ENCODE data around the gene TMOD1. TPM values are rescaled to one million over a fixed set of nuclear protein-coding genes. Genes with fewer than 3 reads are reported as not detected.

TMOD1 gene
- polyA plus RNA-seq, 1 of the 3 experiments (the other 2 are of a cell fraction) = 0.54 TPM

DNA sequence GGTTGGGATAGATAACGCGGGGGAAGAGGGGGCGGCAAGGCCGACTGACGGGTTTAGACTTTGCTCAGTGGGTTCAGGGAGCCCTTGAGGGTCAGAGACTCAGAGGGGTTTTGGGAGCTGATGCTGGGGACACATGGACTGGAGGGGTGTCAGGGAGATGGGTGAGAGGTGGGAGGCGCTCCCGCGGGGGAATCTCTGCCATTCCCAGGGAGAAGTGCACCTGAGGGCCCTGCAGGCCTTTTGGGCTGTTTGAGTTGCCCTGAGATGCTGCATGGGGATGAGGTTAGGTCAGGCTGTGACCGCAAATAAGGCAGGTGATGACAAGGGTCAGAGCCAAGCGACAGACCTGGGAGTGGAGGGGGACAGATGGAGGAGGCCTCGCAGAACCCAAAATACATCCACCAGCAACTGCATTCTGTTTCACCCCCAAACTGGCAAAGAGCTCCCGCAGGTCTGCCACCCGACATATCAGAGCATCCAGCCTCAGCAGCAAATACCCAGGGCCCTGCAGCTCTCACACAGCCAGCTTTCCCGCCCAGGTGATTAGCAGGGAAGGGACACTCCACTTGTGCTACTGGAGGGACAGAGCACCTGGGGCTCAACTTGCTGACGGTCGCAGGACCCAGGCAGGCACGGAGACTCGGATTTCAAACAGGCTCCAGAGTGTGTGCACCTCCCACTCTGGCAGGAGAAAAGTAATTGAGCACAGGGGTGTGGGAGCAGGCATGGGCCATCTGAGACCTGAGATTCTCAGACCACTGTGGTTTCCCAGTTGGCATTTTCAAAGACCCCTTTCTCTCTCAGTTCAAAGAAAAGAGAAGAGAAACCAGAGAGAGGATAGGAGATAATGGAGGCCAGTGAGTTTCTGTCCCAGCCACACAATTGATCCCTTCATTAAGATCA is 26.4 kb downstream of the TMOD1 start:
- H3K4me1 ChIP-seq (ENCODE audit: control insufficient read depth in 1 of 2, insufficient read depth in 2 of 2, low read depth in 1 of 2, low read length in 1 of 2) = peaks cover 0 to 9% of the 10 kb centered on the region in 2 experiments; a peak in 1 of 4 replicates
- no peak overlapping the region for H3K4me3 ChIP-seq (ENCODE audit: low read depth in 2 of 2, low read length in 1 of 2)
- H3K4me2 ChIP-seq = no peak overlapping the region
- H3K79me2 ChIP-seq (ENCODE audit: insufficient read depth) = no peaks in the 10 kb centered on the region
- no peaks in the 10 kb centered on the region for H3K9me2 ChIP-seq
- no peak for DNase-seq
- H3K27ac ChIP-seq (ENCODE audit: low read depth in 2 of 2, low read length in 1 of 2) = peak overlapping the region in 1 of 2 experiments; percentile 25; a peak in 1 of 4 replicates
- TF ChIP-seq EP300 (IDR thresholded peaks at IDR 0.05; ENCODE audit: borderline replicate concordance in 1 of 2, low read depth in 1 of 2, low read length in 1 of 2) (no peak), MEF2A (IDR thresholded peaks at IDR 0.05; ENCODE audit: borderline replicate concordance, low read depth) (no peak), CHD2 (IDR thresholded peaks at IDR 0.05; ENCODE audit: low read length, partially characterized antibody) (no peak), YY1 (IDR thresholded peaks at IDR 0.05; ENCODE audit: low read depth) (no peak), TCF12 (IDR thresholded peaks at IDR 0.05) (no peak), RXRA (IDR thresholded peaks at IDR 0.05; ENCODE audit: borderline replicate concordance, low read depth) (no peak), RFX5 (IDR thresholded peaks at IDR 0.05; ENCODE audit: low read length) (no peak), EZH2phosphoT487 (IDR thresholded peaks at IDR 0.05; ENCODE audit: borderline replicate concordance, low read depth) (no peak), USF1 (IDR thresholded peaks at IDR 0.05; ENCODE audit: borderline replicate concordance, low read depth) (no peak), JUND (IDR thresholded peaks at IDR 0.05) (no peak), NRF1 (IDR thresholded peaks at IDR 0.05; ENCODE audit: low read depth, low read length) (no peak), FOXJ3 (CRISPR knock-in tag; IDR thresholded peaks at IDR 0.05) (no peak)
- TF ChIP-seq, protein P1, sequence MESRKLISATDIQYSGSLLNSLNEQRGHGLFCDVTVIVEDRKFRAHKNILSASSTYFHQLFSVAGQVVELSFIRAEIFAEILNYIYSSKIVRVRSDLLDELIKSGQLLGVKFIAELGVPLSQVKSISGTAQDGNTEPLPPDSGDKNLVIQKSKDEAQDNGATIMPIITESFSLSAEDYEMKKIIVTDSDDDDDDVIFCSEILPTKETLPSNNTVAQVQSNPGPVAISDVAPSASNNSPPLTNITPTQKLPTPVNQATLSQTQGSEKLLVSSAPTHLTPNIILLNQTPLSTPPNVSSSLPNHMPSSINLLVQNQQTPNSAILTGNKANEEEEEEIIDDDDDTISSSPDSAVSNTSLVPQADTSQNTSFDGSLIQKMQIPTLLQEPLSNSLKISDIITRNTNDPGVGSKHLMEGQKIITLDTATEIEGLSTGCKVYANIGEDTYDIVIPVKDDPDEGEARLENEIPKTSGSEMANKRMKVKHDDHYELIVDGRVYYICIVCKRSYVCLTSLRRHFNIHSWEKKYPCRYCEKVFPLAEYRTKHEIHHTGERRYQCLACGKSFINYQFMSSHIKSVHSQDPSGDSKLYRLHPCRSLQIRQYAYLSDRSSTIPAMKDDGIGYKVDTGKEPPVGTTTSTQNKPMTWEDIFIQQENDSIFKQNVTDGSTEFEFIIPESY (IDR thresholded peaks at IDR 0.05; ENCODE audit: borderline replicate concordance, low read depth) = no peak
- TF ChIP-seq, protein P2, sequence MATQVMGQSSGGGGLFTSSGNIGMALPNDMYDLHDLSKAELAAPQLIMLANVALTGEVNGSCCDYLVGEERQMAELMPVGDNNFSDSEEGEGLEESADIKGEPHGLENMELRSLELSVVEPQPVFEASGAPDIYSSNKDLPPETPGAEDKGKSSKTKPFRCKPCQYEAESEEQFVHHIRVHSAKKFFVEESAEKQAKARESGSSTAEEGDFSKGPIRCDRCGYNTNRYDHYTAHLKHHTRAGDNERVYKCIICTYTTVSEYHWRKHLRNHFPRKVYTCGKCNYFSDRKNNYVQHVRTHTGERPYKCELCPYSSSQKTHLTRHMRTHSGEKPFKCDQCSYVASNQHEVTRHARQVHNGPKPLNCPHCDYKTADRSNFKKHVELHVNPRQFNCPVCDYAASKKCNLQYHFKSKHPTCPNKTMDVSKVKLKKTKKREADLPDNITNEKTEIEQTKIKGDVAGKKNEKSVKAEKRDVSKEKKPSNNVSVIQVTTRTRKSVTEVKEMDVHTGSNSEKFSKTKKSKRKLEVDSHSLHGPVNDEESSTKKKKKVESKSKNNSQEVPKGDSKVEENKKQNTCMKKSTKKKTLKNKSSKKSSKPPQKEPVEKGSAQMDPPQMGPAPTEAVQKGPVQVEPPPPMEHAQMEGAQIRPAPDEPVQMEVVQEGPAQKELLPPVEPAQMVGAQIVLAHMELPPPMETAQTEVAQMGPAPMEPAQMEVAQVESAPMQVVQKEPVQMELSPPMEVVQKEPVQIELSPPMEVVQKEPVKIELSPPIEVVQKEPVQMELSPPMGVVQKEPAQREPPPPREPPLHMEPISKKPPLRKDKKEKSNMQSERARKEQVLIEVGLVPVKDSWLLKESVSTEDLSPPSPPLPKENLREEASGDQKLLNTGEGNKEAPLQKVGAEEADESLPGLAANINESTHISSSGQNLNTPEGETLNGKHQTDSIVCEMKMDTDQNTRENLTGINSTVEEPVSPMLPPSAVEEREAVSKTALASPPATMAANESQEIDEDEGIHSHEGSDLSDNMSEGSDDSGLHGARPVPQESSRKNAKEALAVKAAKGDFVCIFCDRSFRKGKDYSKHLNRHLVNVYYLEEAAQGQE (IDR thresholded peaks at IDR 0.05; ENCODE audit: low read depth, low read length) = no peak
- no peaks in the 10 kb centered on the region; the same call in 1 of the 2 replicates for H3K27me3 ChIP-seq (ENCODE audit: insufficient read depth)
- ChIA-PET POLR2A (no interaction called here), CTCF (interaction anchor here (1.0 kb wide), 1 partner anchor 58 kb away, joined by 3 read pairs; no protein-coding TSS in a partner anchor)
- no peaks in the 10 kb centered on the region for H4K20me1 ChIP-seq (ENCODE audit: insufficient read depth)
- H3K9me3 ChIP-seq = no peaks in the 10 kb centered on the region
- no peaks in the 10 kb centered on the region for H3F3A ChIP-seq (replicated peaks; ENCODE audit: insufficient read depth)
- peaks cover 0 to 8% of the 10 kb centered on the region in 2 experiments for H3K36me3 ChIP-seq (replicated peaks in 1 of 2; ENCODE audit: control insufficient read depth in 1 of 2, insufficient read depth in 2 of 2, low read length in 1 of 2)
- WGBS (ENCODE audit: low lambda C conversion rate) = 79% methylated on average over 16 of the region's 18 CpGs
- H2AFZ ChIP-seq (ENCODE audit: low read depth) = no peak overlapping the region
- H3K9ac ChIP-seq = no peak overlapping the region
